Fibroblast of gingiva (primary cell): Measurements from ENCODE around the gene YTHDF1.
"Not testable (repeated sequence)": the region's sequence is repeated elsewhere in the genome, so short reads cannot be mapped to it uniquely, and the experiment has no call there.

Source experiments
- DNase-seq: peaks from one replicate; pipeline ENCODE4 v3.0.0-alpha.2; 2011; ENCODE audit warnings: low read depth

YTHDF1 gene

GRCh38 chr20:63226042-63226943 lies 10.4 kb upstream of the YTHDF1 start:
- DNase-seq, result no peak

- DNase-seq, result no peak
Measured at GRCh38 chr20:63225082-63225454, 9.1 kb upstream of the YTHDF1 start.

- DNase-seq, result peak; percentile 10
Measured at GRCh38 chr20:63224412-63225081, 8.6 kb upstream of the YTHDF1 start.

- no peak for DNase-seq
Measured at GRCh38 chr20:63223826-63224207, 7.9 kb upstream of the YTHDF1 start.

GRCh38 chr20:63223121-63223825 lies 7.3 kb upstream of the YTHDF1 start:
- DNase-seq, result no peak

- DNase-seq, result no peak
Measured at GRCh38 chr20:63222541-63222940, 6.6 kb upstream of the YTHDF1 start.

GRCh38 chr20:63221400-63222053 lies 5.6 kb upstream of the YTHDF1 start:
- DNase-seq, result not testable (repeated sequence)

GRCh38 chr20:63220696-63221399 lies 4.9 kb upstream of the YTHDF1 start:
- DNase-seq, result no peak

GRCh38 chr20:63219866-63220521 lies 4.1 kb upstream of the YTHDF1 start:
- DNase-seq, result no peak

- DNase-seq, result no peak
Measured at GRCh38 chr20:63219447-63219821, 3.5 kb upstream of the YTHDF1 start.

- no peak for DNase-seq
Measured at GRCh38 chr20:63218701-63219446, 2.9 kb upstream of the YTHDF1 start.

- no peak for DNase-seq
Measured at GRCh38 chr20:63217706-63218105, 1.8 kb upstream of the YTHDF1 start.

- no peak for DNase-seq
Measured at GRCh38 chr20:63216849-63217471, 1.0 kb upstream of the YTHDF1 start.

GRCh38 chr20:63215101-63216040 lies 560 bp downstream of the YTHDF1 start:
- DNase-seq, result peak; percentile 48

GRCh38 chr20:63214514-63214913 lies 1.4 kb downstream of the YTHDF1 start:
- DNase-seq, result no peak

- DNase-seq, result no peak
Measured at GRCh38 chr20:63212792-63213191, 3.1 kb downstream of the YTHDF1 start.

- DNase-seq, result no peak
Measured at GRCh38 chr20:63212393-63212730, 3.6 kb downstream of the YTHDF1 start.

- no peak for DNase-seq
Measured at GRCh38 chr20:63210011-63210605, 5.8 kb downstream of the YTHDF1 start.
